ENCODE data around the gene NEDD8.

- TF ChIP-seq POLR2A (IDR thresholded peaks at IDR 0.05; ENCODE audit: borderline replicate concordance, extremely low read depth, insufficient read depth, insufficient read length) = no peak
- no peak for TF ChIP-seq EZH2 (IDR thresholded peaks at IDR 0.05)
- TF ChIP-seq, protein P1, sequence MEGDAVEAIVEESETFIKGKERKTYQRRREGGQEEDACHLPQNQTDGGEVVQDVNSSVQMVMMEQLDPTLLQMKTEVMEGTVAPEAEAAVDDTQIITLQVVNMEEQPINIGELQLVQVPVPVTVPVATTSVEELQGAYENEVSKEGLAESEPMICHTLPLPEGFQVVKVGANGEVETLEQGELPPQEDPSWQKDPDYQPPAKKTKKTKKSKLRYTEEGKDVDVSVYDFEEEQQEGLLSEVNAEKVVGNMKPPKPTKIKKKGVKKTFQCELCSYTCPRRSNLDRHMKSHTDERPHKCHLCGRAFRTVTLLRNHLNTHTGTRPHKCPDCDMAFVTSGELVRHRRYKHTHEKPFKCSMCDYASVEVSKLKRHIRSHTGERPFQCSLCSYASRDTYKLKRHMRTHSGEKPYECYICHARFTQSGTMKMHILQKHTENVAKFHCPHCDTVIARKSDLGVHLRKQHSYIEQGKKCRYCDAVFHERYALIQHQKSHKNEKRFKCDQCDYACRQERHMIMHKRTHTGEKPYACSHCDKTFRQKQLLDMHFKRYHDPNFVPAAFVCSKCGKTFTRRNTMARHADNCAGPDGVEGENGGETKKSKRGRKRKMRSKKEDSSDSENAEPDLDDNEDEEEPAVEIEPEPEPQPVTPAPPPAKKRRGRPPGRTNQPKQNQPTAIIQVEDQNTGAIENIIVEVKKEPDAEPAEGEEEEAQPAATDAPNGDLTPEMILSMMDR (IDR thresholded peaks at IDR 0.05 in 2 of 3, conservative IDR thresholded peaks at IDR 0.05 in 1 of 3; ENCODE audit: borderline replicate concordance in 1 of 3, insufficient read depth in 1 of 3, low read depth in 2 of 3, low read length in 2 of 3) = no peak
- TF ChIP-seq REST (IDR thresholded peaks at IDR 0.05; ENCODE audit: low read depth) = no peak
- TF ChIP-seq POLR2AphosphoS5 (IDR thresholded peaks at IDR 0.05; ENCODE audit: low read depth, low read length) = no peak
- TF ChIP-seq CEBPB (IDR thresholded peaks at IDR 0.05; ENCODE audit: low read depth) = no peak
- TF ChIP-seq ZNF274 (IDR thresholded peaks at IDR 0.05; ENCODE audit: low read depth, low read length) = no peak
- TF ChIP-seq YY1 (IDR thresholded peaks at IDR 0.05; ENCODE audit: extremely low read depth, insufficient replicate concordance, low read depth, low read length) = no peak
- TF ChIP-seq SIN3A (IDR thresholded peaks at IDR 0.05; ENCODE audit: low read depth) = no peak
- TF ChIP-seq EZH2phosphoT487 (IDR thresholded peaks at IDR 0.05; ENCODE audit: borderline replicate concordance) = no peak
- no peak for TF ChIP-seq MAX (IDR thresholded peaks at IDR 0.05)
- TF ChIP-seq FOSL1 (IDR thresholded peaks at IDR 0.05; ENCODE audit: low read depth) = no peak
- TF ChIP-seq ZBTB33 (IDR thresholded peaks at IDR 0.05; ENCODE audit: extremely low read depth, insufficient replicate concordance, low read length) = no peak
- TF ChIP-seq EGR1 (IDR thresholded peaks at IDR 0.05; ENCODE audit: low read depth) = no peak
Measured at GRCh38 chr14:24255931-24256711, 24.0 kb upstream of the NEDD8 start.

Measured in HCT116 (cell line).